IMR-90 (cell line): Measurements from ENCODE around the gene METRNL. TPM values are rescaled to one million over a fixed set of nuclear protein-coding genes. Genes with fewer than 3 reads are reported as not detected.

Experiments
- ATAC-seq: fragments of 200-7000 bp; cut with Tn5 transposase; 2 replicates; pipeline ENCODE4 v1.9.1; 2020; ENCODE audit warnings: low read depth, mild to moderate bottlenecking, moderate library complexity
- BruUV-seq: library from RNA; stranded (reverse); fragments of 400-500 nt; replicated peaks from 2 replicates; lab custom pipeline; 2021; lab: Mats Ljungman, UMichigan
- CTCF ChIA-PET: fragments of 300-600 bp; formaldehyde crosslinking; extraction: SDS; loops from one replicate; lab custom pipeline; 2021; ENCODE audit warnings: antibody characterized with exemption; lab: Yijun Ruan, JAX
- POLR2A ChIA-PET: fragments of 300-600 bp; sonication (Branson Sonifier 250); formaldehyde crosslinking; loops from one replicate; lab custom pipeline; 2022; ENCODE audit warnings: antibody characterized with exemption; ENCODE audit not compliant: unreplicated experiment; lab: Charles Lee
- DNase-seq: peaks from one replicate; pipeline ENCODE4 v3.0.0; 2013
- H2AFZ ChIP-seq: replicated peaks from 2 replicates; pipeline ENCODE3; 2013; ENCODE audit warnings: low read length, mild to moderate bottlenecking; ENCODE audit not compliant: poor library complexity
- H2AK5ac ChIP-seq: 2 replicates; pipeline ENCODE4 v1.6.1; 2013; ENCODE audit warnings: low read depth, low read length, inconsistent platforms
- H2AK9ac ChIP-seq: replicated peaks from 2 replicates; pipeline ENCODE3; 2013; ENCODE audit warnings: mild to moderate bottlenecking, low read depth, low read length, moderate library complexity; ENCODE audit not compliant: poor library complexity
- H2BK120ac ChIP-seq: 2 replicates; pipeline ENCODE4 v1.6.1; 2013; ENCODE audit warnings: low read depth, low read length, inconsistent platforms
- H2BK15ac ChIP-seq: 3 replicates; pipeline ENCODE4 v1.6.1; 2013; ENCODE audit warnings: low read depth, low read length, inconsistent platforms
- H2BK20ac ChIP-seq: 2 replicates; pipeline ENCODE4 v1.6.1; 2013; ENCODE audit warnings: low read depth, mild to moderate bottlenecking, inconsistent platforms, low read length, moderate library complexity
- H2BK5ac ChIP-seq: 2 replicates; pipeline ENCODE4 v1.6.1; 2013; ENCODE audit warnings: mild to moderate bottlenecking, low read depth, low read length, inconsistent platforms; ENCODE audit not compliant: poor library complexity, severe bottlenecking
- H3K14ac ChIP-seq: replicated peaks from 2 replicates; pipeline ENCODE4 v1.6.1; 2013; ENCODE audit warnings: low read depth, low read length, inconsistent platforms
- H3K18ac ChIP-seq: 2 replicates; pipeline ENCODE4 v1.6.1; 2013; ENCODE audit warnings: low read depth, low read length, control low read depth
- H3K23ac ChIP-seq: 2 replicates; pipeline ENCODE4 v1.6.1; 2013; ENCODE audit warnings: low read depth, low read length, inconsistent platforms
- H3K27ac ChIP-seq: 2 replicates; pipeline ENCODE4 v1.5.1; 2013; ENCODE audit warnings: mild to moderate bottlenecking, control low read depth, low read length; ENCODE audit not compliant: insufficient read depth
- H3K27me3 ChIP-seq: 2 replicates; pipeline ENCODE4 v1.6.1; 2013; ENCODE audit warnings: low read length; ENCODE audit not compliant: control insufficient read depth, insufficient read depth
- H3K36me3 ChIP-seq: 2 replicates; pipeline ENCODE4 v1.6.1; 2013; ENCODE audit warnings: low read length, mixed read lengths; ENCODE audit not compliant: control insufficient read depth, insufficient read depth
- H3K4ac ChIP-seq: 2 replicates; pipeline ENCODE4 v1.6.1; 2013; ENCODE audit warnings: low read depth, low read length, inconsistent platforms
- H3K4me1 ChIP-seq: 2 replicates; pipeline ENCODE4 v1.6.1; 2013; ENCODE audit warnings: low read length, mixed read lengths; ENCODE audit not compliant: control insufficient read depth, insufficient read depth
- H3K4me2 ChIP-seq: 2 replicates; pipeline ENCODE4 v1.6.1; 2013; ENCODE audit warnings: low read depth, mild to moderate bottlenecking, control low read depth, low read length, moderate library complexity
- H3K4me3 ChIP-seq: 2 replicates; pipeline ENCODE4 v1.5.1; 2013; ENCODE audit warnings: low read depth, mild to moderate bottlenecking, control low read depth, low read length, moderate library complexity; ENCODE audit not compliant: insufficient read depth
- H3K56ac ChIP-seq: 2 replicates; pipeline ENCODE4 v1.6.1; 2013; ENCODE audit warnings: low read length, inconsistent platforms; ENCODE audit not compliant: insufficient read depth; ENCODE audit errors: extremely low read depth
- H3K79me1 ChIP-seq, 2 experiments: 2 replicates each; pipeline ENCODE4 v1.6.1; 2013; ENCODE audit warnings: low read length in 2 of 2, inconsistent platforms in 1 of 2, low read depth in 1 of 2
- H3K9ac ChIP-seq: 2 replicates; pipeline ENCODE4 v1.6.1; 2013; ENCODE audit warnings: low read depth, low read length, control low read depth
- H3K9me1 ChIP-seq: 2 replicates; pipeline ENCODE4 v1.6.1; 2013; ENCODE audit warnings: low read length, inconsistent platforms; ENCODE audit not compliant: insufficient read depth
- H3K9me3 ChIP-seq: 2 replicates; pipeline ENCODE4 v1.6.1; 2013; ENCODE audit warnings: low read length; ENCODE audit not compliant: control insufficient read depth, insufficient read depth
- H4K20me1 ChIP-seq: 2 replicates; pipeline ENCODE4 v1.6.1; 2013; ENCODE audit warnings: low read length, inconsistent platforms; ENCODE audit not compliant: insufficient read depth
- H4K5ac ChIP-seq: 2 replicates; pipeline ENCODE4 v1.6.1; 2013; ENCODE audit warnings: mild to moderate bottlenecking, low read depth, low read length, control low read depth
- H4K8ac ChIP-seq, 2 experiments: 2 replicates each; pipeline ENCODE4 v1.6.1; 2013; ENCODE audit warnings: low read depth in 2 of 2, low read length in 2 of 2, control low read depth in 1 of 2, inconsistent platforms in 1 of 2
- H4K91ac ChIP-seq: 2 replicates; pipeline ENCODE4 v1.6.1; 2013; ENCODE audit warnings: low read depth, low read length, inconsistent platforms; ENCODE audit not compliant: insufficient read depth
- CEBPB ChIP-seq: IDR thresholded peaks from 2 replicates; pipeline ENCODE4 v1.6.1; 2012; ENCODE audit warnings: low read depth, low read length, improper control_type of control experiment
- CHD1 ChIP-seq: IDR thresholded peaks from 2 replicates; pipeline ENCODE4 v1.6.1; 2012; ENCODE audit warnings: low read depth, low read length, improper control_type of control experiment
- MAFK ChIP-seq: IDR thresholded peaks from 2 replicates; pipeline ENCODE4 v1.6.1; 2012; ENCODE audit warnings: low read depth, low read length, improper control_type of control experiment
- MAZ ChIP-seq: IDR thresholded peaks from 2 replicates; pipeline ENCODE4 v1.6.1; 2012; ENCODE audit warnings: low read depth, mild to moderate bottlenecking, low read length, improper control_type of control experiment, moderate library complexity, borderline replicate concordance
- POLR2A ChIP-seq: IDR thresholded peaks from 2 replicates; pipeline ENCODE4 v1.6.1; 2012; ENCODE audit warnings: mild to moderate bottlenecking, low read depth, low read length
- WGBS, 2 experiments: methylation state at CpG; one replicate each; pipeline versions ENCODE4 v1.1.5 to v1.1.7; 2013; ENCODE audit warnings: missing lambda C conversion rate in 2 of 2; ENCODE audit not compliant: insufficient read length in 1 of 2; ENCODE audit errors: extremely low coverage in 2 of 2; 5-methylcytosine and 5-hydroxymethylcytosine counted together
- dilution Hi-C: fragments of 300-500 bp; cut with HindIII; formaldehyde crosslinking; loops from one replicate; pipeline ENCODE4 v1.14.3; 2018; ENCODE audit warnings: low sequenced_read_pairs; ENCODE audit not compliant: unreplicated experiment
- in situ Hi-C: fragments of 300-500 bp; cut with MboI; formaldehyde crosslinking; loops from 3 replicates; pipeline ENCODE4 v1.14.3; 2019; ENCODE audit warnings: low sequenced_read_pairs, inconsistent platforms, mixed read lengths
- intact Hi-C: fragments of 100-400 bp; cut with micrococcal nuclease; formaldehyde crosslinking; loops from 2 replicates; pipeline ENCODE4 v1.10.0; 2022
- polyA plus RNA-seq, 3 experiments: library from polyadenylated mRNA; depleted of rRNA; stranded (reverse); fragments of >200 nt; gene quantifications; 2 replicates each; pipeline ENCODE4 v1.2.3, GENCODE V29; 2012; ENCODE audit warnings: low replicate concordance in 1 of 3
- total RNA-seq: library from RNA; depleted of rRNA; stranded (reverse); fragments of >200 nt; gene quantifications from 2 replicates; pipeline ENCODE4 v1.2.3, GENCODE V29; 2012

Gene METRNL
- total and polyA plus RNA-seq, 2 of the 4 experiments (the other 2 are of a cell fraction), result 17.9 to 48.2 TPM

- Histone ChIP-seq H3K79me1 (peaks cover 4 to 12% of the 10 kb centered on the region in 2 experiments; a peak in 3 of 4 replicates), H2AK5ac (peak overlapping the region; percentile 85), H3K9ac (no peak overlapping the region), H3K4me3 (no peak overlapping the region), H3K27me3 (no peaks in the 10 kb centered on the region), H3K27ac (no peak overlapping the region), H3K4me2 (no peak overlapping the region), H3K56ac (no peak overlapping the region), H2BK15ac (peak overlapping the region; percentile 17; the same call in 1 of the 3 replicates), H4K8ac (no peak overlapping the region; a peak in 1 of 4 replicates), H2BK20ac (peak overlapping the region; percentile 45; the same call in 1 of the 2 replicates), H3K36me3 (peaks cover 11% of the 10 kb centered on the region), H2BK5ac (no peak overlapping the region), H3K4me1 (peaks cover 22% of the 10 kb centered on the region), H3K4ac (0 out of 2 replicates have a peak overlapping the region, but pooled peaks have one; percentile 27), H3K9me3 (no peaks in the 10 kb centered on the region), H3K18ac (no peak overlapping the region), H2BK120ac (peak overlapping the region; percentile 32; the same call in 1 of the 2 replicates), H2AFZ (no peak overlapping the region), H2AK9ac (no peak overlapping the region), H3K9me1 (no peaks in the 10 kb centered on the region; the same call in none of the 2 replicates), H4K5ac (no peak overlapping the region), H4K20me1 (peaks cover 18% of the 10 kb centered on the region), H4K91ac (peak overlapping the region; percentile 0; the same call in 1 of the 2 replicates), H3K14ac (no peak overlapping the region), H3K23ac (no peak overlapping the region)
- TF ChIP-seq MAZ, result no peak
- TF ChIP-seq MAFK, result no peak
- TF ChIP-seq CHD1, result no peak
- no peak for TF ChIP-seq POLR2A
- no peak for TF ChIP-seq CEBPB
- ChIA-PET POLR2A (no interaction called here), CTCF (no interaction called here)
- 48% methylated on average over 9 of the region's 22 CpGs; no CpG with 5 or more reads in 1 of the 2 experiments for WGBS, 2 experiments
- DNase-seq, result no peak
- ATAC-seq, result no peak
- dilution Hi-C loops, result no loop called here
- in situ Hi-C loops, result no loop called here
- intact Hi-C loops, result no loop called here
- BruUV-seq, result no TSS peak
Observed at GRCh38 chr17:83100853-83101391, 21.5 kb downstream of the METRNL start.
